Left ventricle myocardium inferior (tissue), 1 donor: ENCODE results near the gene SLC10A1. TPM values are rescaled to one million over a fixed set of nuclear protein-coding genes. Genes with fewer than 3 reads are reported as not detected.
A peak's percentile ranks its signal among the peaks of the same experiment; 100 is the strongest.

Experiments used
- DNase-seq: peaks from one replicate; pipeline ENCODE4 v3.0.0-alpha.2; 2020
- H3K27ac ChIP-seq: fragments of 200-600 bp; replicated peaks from 2 replicates; pipeline ENCODE4 v1.8.0; 2021
- H3K27me3 ChIP-seq: fragments of 200-600 bp; 2 replicates; pipeline ENCODE4 v1.8.0; 2021; ENCODE audit warnings: low read depth
- H3K36me3 ChIP-seq: fragments of 200-600 bp; 2 replicates; pipeline ENCODE4 v1.8.0; 2021
- H3K4me1 ChIP-seq: fragments of 200-600 bp; 2 replicates; pipeline ENCODE4 v1.8.0; 2021
- H3K4me3 ChIP-seq: fragments of 200-600 bp; 2 replicates; pipeline ENCODE4 v1.8.0; 2021; ENCODE audit warnings: mild to moderate bottlenecking, moderate library complexity
- H3K9me3 ChIP-seq: fragments of 200-600 bp; replicated peaks from 2 replicates; pipeline ENCODE4 v1.8.0; 2021
- intact Hi-C: fragments of 100-400 bp; cut with micrococcal nuclease; formaldehyde crosslinking; loops from one replicate; pipeline ENCODE4 v1.11.0; 2022
- total RNA-seq: library from RNA; stranded (reverse); fragmentation: NEBNext Ultra II Directional; extraction: Animal tissue kit (Norgen Biotek cat#: 25700); gene quantifications from one replicate; pipeline ENCODE4 v1.2.1, GENCODE V29; 2021
- TF ChIP-seq, protein P1 (sequence below): fragments of 200-600 bp; IDR thresholded peaks from 2 replicates; pipeline ENCODE4 v1.8.0; 2021; ENCODE audit warnings: antibody characterized with exemption, mild to moderate bottlenecking, borderline replicate concordance
- donor health status: DM: no; HTN: yes; CAD: no; lungs with severe emphysema.

SLC10A1 gene
- total RNA-seq, 1 donor from 2014 or later, result not detected

DNA sequence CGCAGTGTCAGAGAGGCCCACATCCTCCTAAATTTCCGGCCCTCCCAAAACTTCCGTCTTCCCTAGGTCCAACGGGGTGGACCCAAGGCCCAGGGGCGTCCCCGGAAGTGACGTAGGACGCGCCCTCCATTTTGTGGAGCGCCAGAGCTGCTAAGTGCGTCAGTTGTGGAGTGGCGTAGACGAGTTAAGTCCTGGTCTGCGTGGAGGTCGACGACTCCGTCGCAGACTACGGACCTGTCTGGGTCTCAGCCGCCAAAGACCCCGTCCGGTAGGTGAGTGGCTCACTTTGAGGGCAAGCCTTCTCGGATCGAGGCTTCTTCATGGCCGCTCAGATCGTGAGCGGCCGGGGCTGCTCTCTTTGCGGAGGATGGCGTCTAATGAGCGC, 30.1 kb downstream of the SLC10A1 start, which contains the start of gene SRSF5:
Gene SRSF5 (plus strand): TSS at position 159 of the 385 bp plus-strand sequence. CDS start 1,015 bp downstream, outside the sequence.
- H3K4me1 ChIP-seq, result peaks cover 59% of the 10 kb centered on the region
- TF ChIP-seq, protein P1, sequence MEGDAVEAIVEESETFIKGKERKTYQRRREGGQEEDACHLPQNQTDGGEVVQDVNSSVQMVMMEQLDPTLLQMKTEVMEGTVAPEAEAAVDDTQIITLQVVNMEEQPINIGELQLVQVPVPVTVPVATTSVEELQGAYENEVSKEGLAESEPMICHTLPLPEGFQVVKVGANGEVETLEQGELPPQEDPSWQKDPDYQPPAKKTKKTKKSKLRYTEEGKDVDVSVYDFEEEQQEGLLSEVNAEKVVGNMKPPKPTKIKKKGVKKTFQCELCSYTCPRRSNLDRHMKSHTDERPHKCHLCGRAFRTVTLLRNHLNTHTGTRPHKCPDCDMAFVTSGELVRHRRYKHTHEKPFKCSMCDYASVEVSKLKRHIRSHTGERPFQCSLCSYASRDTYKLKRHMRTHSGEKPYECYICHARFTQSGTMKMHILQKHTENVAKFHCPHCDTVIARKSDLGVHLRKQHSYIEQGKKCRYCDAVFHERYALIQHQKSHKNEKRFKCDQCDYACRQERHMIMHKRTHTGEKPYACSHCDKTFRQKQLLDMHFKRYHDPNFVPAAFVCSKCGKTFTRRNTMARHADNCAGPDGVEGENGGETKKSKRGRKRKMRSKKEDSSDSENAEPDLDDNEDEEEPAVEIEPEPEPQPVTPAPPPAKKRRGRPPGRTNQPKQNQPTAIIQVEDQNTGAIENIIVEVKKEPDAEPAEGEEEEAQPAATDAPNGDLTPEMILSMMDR, result no peak
- peaks cover 43% of the 10 kb centered on the region for H3K36me3 ChIP-seq
- DNase-seq, result peak; percentile 97
- H3K27ac ChIP-seq, result peak within 1 kb of the TSS; percentile 97
- no peaks in the 10 kb centered on the region for H3K27me3 ChIP-seq
- intact Hi-C loops, result no loop called here
- peak within 1 kb of the TSS; percentile 78 for H3K4me3 ChIP-seq
- H3K9me3 ChIP-seq, result no peaks in the 10 kb centered on the region

DNA sequence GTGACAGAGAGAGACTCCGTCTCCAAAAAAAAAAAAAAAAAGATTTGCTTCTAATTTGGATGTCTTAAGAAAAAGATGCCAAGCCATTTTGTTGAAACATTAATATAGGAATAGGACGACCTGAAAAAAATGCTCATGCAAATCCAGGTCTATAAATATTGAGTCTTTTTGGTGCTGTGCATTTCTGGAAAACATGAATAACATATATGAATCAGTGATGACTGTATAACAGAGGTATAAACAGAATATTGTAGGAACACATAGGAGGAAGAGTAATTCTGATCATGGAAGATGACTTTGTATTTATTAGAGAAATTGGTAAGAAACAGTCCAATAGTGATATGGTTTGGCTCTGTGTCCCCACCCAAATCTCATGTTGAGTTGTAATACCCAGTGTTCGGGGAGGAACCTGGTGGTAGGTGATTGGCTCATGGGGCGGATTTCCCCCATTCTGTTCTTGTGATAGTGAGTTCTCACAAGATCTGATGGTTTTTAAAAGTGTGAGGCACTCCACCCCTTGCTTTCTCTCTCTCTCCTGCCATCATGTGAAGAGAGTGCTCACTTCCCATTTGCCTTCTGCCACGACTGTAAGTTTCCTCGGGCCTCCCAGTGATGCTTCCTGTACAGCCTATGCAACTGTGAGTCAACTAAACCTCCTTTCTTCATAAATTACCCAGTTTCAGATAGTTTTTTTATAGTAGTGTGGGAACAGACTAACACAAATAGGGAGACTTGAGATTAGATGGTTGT, 33.1 kb downstream of the SLC10A1 start:
- no peaks in the 10 kb centered on the region for H3K27me3 ChIP-seq
- intact Hi-C loops, result no loop called here
- no peaks in the 10 kb centered on the region for H3K9me3 ChIP-seq
- no peak overlapping the region for H3K27ac ChIP-seq
- H3K36me3 ChIP-seq, result peaks cover 13% of the 10 kb centered on the region
- no peak for DNase-seq
- H3K4me1 ChIP-seq, result peaks cover 28% of the 10 kb centered on the region
- no peak overlapping the region for H3K4me3 ChIP-seq
- TF ChIP-seq, protein P1, result no peak

DNA sequence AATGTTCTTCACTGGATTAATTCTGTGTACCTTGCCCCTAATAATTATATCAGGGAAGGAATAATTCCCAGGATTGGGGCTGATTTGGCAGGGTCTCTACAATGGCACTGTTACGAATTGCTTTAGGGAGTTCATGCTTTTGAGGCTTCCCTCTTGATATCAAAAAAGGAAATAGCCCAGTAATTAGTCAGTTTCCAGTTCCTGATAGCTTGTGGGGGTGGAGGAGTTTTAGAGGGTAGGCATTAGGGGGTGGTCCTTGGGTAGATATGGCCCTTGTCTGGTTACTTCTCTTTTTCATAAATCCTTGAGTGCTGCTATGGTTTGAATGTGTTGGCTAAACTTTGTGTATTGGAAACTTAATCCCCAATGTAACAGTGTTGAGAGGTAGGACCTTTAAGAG, 36.2 kb downstream of the SLC10A1 start:
- Histone ChIP-seq H3K9me3 (no peaks in the 10 kb centered on the region), H3K36me3 (no peaks in the 10 kb centered on the region), H3K4me1 (peaks cover 4% of the 10 kb centered on the region), H3K4me3 (no peak overlapping the region), H3K27ac (no peak overlapping the region), H3K27me3 (no peaks in the 10 kb centered on the region)
- TF ChIP-seq, protein P1, result no peak
- no peak for DNase-seq
- intact Hi-C loops, result no loop called here

DNA sequence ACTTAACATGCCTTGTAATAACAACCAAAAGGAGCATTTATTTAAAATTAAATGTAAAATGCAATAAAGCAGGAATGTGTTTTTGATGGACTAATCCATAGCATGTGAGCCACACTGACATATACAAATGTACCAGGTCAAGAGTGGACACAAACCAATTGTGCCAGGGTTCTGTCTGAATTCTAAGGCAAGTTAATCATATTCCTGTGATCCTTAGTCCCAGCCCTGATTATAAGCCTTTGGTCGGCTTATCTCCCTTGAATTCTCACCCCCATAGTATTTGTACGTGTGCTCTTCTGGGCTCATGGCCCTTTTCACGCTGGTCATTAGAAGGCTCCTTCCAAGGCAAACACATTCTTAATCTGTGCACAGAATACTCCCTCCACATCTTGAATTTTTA, 40.7 kb downstream of the SLC10A1 start:
- Histone ChIP-seq H3K27ac (no peak overlapping the region), H3K4me1 (peaks cover 5% of the 10 kb centered on the region), H3K36me3 (no peaks in the 10 kb centered on the region), H3K27me3 (no peaks in the 10 kb centered on the region), H3K4me3 (no peak overlapping the region), H3K9me3 (no peaks in the 10 kb centered on the region)
- intact Hi-C loops, result no loop called here
- DNase-seq, result no peak
- TF ChIP-seq, protein P1, result no peak

DNA sequence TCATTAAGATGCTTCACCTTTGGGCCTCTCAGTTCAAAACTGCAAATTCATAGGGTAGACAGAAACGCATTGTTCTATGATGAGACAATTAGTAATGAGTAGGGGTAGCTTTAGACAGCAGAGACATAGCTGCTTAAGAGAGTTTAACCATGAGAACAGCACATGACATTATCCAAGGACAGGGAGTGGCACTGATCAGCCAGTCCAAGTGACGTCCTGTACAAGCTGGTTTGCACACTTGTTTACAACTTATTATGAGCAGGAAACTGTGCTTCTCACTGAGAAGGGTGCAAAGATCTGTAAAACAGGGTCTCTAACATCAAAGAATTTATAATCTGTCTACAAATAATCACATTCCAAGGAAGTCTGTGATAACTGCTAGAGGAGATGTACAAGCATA, 41.3 kb downstream of the SLC10A1 start:
- intact Hi-C loops, result no loop called here
- H3K27me3 ChIP-seq, result no peaks in the 10 kb centered on the region

More for the DNA sequence above, 41.3 kb downstream of the SLC10A1 start:
- DNase-seq, result no peak
- Histone ChIP-seq H3K4me3 (no peak overlapping the region), H3K36me3 (no peaks in the 10 kb centered on the region), H3K4me1 (peaks cover 5% of the 10 kb centered on the region), H3K27ac (no peak overlapping the region), H3K9me3 (no peaks in the 10 kb centered on the region)
- TF ChIP-seq, protein P1, result no peak
